Globus pallidus (tissue), 1 donor: Measurements from ENCODE around the gene PLOD2.
A peak's percentile ranks its signal among the peaks of the same experiment; 100 is the strongest.

Experiments used
- DNase-seq: peaks from one replicate; pipeline ENCODE4 v3.0.0-alpha.2; 2015; ENCODE audit warnings: low spot score

The PLOD2 gene

DNA sequence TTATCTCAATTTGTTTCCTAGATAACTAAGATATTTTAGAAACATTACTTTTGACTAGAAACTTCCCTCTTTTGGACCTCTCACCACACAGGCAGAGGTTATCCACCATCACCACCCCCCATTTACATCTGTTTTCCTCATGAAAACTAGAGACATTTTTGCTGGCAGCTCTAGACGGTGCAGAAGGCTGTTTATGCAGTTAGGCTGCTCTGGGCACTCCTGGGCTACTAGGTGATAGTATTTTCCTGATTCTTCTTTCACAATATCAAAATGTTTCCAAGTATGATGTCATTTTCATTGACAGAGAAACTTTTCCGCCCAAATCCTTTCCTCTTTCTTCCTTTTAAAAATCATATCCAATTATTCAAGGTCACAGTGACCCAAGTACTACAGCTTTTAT lies 67.1 kb downstream of the PLOD2 start:
- no peak for DNase-seq

DNA sequence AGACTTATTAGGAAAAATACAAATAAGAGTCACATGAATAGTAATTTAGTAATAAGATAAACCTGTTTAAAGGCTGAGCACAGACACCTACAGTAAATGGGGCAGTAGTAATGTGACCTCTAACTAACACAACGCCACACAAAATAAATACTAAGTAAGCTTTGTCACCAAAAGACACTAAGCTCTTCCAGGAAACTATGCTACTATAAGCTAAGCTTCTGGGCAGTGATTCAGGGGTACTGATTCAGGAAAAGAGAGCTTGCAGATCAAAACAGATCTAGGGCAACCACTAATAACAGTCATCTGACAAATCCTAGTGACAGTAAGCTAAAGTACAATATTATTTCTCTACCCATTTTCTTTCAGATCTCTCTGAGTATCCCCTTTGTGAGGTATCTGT lies 68.8 kb downstream of the PLOD2 start:
- no peak for DNase-seq

DNA sequence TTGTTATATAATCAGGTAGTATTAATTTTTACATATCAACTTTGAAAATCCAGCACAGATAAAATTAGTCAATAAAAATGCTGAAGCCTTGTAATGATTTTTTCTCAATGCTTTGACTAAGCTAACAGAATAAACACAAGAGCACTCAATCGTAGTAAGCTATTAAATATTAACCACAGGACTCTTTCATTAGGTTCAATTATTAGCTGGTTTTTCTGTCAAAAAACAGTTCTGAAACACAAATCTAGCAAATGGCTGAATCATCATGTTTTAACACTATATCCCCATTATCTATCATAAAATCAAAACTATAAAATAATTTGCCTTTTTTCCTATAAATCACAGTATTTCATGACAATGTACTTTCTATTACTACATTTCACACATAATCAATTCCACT lies 69.6 kb downstream of the PLOD2 start:
- no peak for DNase-seq

DNA sequence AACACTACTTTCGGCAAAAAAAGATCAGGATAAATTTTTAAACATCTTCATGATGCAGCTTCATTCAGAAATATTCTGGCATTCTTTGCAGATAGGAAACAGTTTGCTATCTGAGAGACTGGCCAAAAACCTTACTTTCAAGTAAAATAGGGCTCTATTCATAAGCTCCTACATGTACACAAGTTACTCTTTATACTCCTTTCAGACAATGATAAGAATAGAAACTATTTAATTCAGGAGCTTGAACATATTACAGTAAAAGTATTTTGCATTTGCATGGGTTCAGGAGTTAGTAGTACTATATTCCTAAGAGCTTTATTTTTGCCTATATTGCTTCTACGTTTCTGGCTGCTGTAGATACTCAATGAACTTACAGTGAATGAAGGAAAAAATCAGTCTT lies 70.5 kb downstream of the PLOD2 start:
- no peak for DNase-seq

DNA sequence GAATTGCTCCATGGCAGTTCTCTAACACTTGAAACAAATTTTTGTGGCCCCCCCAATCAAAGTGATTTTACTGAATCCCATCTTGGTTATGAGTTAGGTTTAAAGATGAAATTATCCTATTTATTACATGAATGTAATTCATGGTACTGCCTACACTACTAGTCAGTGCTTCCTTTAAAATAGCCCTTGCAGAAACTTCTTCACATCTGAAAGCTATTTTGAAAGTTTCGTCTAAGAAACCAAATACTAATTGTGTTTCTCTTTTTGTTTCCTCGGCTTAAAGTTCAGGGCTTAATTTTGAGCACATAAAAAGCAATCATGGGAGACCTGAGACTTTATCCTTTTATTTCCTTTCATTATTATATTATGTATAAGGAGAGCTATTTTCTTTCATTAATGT lies 72.1 kb downstream of the PLOD2 start:
- DNase-seq, result no peak

DNA sequence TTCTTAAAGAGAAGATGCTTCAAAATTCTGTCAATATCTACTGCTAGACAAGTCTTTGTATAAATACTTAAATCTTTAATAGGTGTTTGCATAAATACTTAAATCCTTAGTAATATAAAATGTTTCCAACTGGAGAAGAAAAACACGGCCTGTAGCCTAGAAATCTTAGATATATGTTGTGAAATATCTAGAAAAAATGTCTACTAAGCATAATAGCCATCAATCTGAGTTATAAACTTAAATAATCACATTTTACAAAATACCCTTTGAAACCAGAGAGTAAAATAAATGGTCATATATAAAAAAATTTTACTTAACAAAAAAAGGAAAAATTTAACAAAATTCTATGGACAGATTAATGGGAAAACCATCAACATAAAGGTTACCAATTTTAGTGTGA lies 73.9 kb downstream of the PLOD2 start:
- DNase-seq, result no peak

DNA sequence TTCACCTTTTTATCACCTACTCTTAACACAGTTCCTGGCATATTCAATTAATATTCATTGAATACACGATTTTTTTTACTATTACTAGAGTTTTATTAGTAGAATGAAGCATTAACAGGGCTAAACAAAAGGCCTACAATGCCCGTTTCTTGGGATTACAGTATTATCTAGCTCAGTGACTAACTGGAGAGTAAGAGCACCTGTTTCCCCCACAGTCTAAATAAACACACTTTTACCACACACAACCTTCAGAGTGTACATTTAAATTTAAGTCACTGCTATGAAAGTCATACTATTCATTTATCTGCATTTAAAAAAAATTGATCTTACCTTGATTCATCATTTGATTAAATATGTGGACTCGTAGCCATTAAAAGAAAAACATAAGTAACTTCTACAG lies 74.8 kb downstream of the PLOD2 start:
- no peak for DNase-seq

DNA sequence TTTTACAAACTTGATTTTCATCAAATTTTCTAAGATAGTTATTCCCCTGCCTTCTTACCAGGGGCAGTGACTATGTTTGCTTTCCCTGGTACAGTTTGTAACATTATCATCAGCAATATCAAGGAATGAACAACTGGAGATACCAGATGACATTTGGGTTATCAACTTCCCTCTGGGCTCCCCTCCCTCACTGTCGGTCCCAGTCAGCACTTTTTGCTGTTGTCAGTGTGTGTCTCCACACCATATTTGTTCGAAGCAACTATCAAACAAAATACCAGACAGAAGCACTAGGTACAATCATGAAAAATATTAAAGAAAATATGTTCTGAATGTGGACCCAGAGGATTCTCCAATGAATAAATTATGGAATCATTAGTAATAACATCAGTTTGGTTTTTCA lies 75.3 kb downstream of the PLOD2 start:
- no peak for DNase-seq

DNA sequence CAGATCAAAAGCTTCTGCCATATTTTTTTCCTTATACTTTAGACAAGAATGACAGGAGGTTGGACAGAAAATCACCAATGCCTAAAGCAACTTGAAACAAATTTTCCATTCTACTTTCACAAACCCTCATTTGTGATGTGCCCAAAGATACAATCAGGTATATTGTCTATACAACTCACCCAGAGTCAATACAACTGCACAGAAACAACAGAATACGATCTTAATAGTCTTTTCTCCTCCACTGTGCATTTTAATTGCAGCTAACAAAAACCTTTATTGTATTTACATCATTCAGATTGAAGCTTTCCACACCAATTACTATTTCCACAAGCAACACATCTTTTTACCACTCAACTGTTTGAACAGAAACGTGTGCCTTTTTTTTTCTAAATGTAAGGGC lies 80.4 kb downstream of the PLOD2 start:
- DNase-seq, result no peak

DNA sequence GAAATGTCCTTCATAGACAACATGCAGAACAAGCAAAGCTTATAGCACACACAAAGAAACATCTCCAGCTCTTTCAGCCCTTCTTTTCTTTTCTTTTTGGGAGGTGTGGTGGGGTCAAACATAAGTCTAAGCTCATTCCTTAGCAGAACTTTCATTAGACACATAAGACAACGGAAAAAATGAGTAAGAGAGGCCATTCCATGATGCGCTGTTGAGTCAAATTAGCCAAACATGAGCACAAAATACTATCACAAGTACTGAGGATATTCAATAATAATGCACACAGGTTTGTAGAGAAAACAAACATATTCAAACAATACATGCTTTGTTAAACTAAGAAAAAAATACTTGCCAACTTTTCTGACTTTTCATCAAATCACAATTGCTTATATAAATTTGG lies 83.0 kb downstream of the PLOD2 start:
- DNase-seq, result no peak

DNA sequence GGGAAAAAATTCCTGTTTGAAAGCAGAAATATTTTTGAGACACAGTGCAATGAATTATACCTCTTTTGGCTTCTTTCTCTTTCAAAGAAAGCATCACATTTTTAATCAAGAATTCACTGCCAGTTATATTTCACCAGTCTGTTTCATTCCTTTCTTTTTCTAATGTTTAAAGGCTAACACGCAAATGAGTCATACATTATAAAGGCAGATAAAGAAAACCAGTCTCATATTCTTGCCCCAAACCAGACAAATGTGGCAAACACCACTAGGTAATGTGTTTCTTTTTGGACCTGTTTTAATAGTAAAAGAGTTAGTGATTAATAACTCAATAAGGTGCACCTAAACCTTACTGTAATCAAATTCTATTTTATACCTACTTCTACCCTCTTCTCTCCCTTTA lies 83.8 kb downstream of the PLOD2 start:
- DNase-seq, result no peak

DNA sequence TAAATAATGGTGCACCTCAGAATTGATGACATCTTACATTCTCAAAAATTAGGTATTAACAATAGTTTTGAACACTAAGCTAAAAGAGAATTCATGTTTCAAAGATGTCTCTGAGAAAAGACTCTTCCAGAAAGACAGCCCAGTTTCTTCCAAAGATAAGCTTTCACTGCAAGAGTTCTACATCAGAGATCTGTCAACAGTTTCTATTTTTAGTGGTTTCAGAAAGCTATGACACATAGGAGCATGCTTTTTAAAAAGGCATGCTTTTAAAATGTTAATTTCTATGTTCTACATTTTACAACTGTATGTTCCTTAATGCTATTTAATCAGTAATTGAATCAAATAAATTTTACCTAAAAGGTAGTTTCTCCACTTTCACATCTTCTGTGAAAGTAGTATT lies 88.2 kb downstream of the PLOD2 start:
- DNase-seq, result no peak

DNA sequence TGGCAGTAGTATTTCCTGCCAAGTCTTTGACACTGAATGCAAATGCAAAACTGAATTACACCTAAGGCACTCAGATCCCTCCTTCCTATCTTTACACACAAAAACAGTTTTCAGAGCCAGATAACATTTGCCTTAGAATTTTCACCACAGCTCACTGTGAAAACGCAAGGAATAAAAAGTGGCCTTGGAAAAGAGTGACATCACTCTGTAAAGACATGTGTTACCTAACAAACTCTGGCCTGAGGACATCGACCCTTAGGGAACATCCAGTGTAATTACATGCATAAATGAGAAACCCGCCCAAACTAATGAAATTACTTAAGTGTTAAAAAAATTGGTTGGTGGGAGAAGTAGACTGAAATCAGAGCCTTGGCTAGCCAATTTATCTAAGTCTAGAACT lies 88.9 kb downstream of the PLOD2 start:
- DNase-seq, result no peak

DNA sequence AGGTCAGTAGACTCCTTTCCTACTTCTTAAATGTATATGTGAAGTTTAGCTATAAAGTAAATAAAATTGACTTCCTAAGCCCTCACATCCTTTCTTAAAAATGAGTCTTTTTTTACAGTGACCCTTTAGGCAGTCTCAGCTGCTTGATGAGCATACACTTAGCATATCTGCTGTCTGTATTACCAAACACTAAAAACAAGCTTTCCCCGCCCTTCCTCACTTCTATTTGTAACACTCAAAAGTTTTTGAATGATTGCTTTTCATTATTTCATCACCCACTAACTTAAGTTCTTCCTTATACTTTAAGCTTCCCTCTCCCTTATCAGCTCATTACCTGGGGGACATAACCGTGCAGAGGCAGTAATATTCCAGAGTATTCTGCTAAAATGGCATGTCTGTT lies 89.4 kb downstream of the PLOD2 start:
- DNase-seq, result no peak

DNA sequence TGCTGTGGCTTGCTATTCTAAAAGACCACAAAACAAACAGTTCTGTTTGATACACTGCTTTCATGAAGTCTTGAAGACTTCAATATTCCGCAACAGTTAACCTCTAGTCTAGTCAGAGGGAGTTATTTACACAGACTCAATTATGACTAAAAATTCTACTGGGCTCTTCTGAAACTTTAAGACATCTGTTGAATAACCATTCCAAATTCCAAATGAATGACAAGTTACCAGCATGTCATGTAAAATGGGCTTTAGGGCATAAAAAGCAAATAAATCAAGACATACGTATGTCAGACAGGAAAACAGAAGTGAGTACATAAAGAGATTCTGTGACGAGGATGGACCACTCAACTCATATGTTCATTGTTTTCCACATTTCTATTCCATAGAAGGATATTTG lies 93.9 kb downstream of the PLOD2 start:
- no peak for DNase-seq

DNA sequence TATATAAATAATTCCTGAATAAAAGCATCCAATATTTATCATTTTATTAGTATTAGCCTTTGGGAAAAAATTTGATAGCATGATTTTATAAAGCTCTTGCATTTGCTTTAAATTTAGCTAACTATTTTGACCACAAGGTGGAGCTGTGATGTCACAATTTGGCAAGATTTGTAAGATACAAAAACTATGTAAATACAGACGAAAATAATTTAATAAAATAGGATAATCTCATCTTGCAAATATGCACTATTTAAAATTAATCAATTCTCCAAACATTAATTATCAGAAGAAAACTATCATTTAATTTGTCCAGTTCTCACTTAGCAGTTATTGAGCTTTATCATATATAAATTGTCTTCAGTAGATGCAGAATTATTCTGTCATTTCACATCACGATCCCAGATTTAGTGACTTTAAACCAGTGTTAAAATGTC lies 95.4 kb downstream of the PLOD2 start:
- peak; percentile 60 for DNase-seq

DNA sequence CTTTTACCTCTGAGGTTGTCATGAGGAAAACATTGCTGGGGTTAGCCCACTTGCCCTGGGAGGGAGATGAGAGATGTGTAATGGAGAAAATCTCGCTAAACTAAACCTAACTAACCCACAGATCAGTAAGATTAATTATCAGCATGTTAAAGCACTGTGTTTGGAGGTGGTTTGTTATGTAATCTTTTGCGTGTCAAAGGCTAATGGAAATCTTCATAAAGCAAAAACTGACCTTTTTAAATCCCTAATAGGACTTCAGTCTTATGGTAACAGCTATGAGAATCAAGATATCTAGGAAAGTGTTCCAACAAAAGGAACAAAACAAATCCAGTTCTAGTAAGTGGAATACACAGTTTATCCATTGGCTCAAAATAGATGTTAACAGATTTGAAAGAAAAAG lies 102.7 kb downstream of the PLOD2 start:
- DNase-seq, result no peak

DNA sequence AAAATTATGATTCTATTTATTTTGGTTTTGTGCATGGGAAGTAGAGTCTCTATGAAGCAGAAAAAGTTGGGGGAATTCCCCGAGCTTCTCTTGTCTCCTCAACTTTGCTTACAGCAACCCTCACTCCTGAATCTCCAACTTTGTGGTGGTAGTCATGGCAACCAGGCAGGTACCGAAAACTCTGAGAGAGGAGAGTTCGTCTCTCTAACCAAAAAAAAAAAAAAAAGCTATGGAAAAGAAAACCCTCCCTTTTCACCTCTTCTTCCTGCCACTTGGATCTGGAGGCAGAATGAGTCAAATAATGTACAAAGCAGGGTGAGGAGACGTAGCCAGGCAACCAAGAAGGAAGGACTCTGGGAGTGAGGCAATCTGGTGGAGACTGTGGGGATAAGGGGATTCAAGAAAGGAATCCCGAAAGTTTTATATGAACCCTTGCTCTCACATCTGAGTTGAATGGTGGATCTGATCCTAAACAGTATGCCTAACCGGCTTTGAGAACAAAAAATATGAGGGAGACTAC lies 108.1 kb downstream of the PLOD2 start:
- DNase-seq, result no peak

DNA sequence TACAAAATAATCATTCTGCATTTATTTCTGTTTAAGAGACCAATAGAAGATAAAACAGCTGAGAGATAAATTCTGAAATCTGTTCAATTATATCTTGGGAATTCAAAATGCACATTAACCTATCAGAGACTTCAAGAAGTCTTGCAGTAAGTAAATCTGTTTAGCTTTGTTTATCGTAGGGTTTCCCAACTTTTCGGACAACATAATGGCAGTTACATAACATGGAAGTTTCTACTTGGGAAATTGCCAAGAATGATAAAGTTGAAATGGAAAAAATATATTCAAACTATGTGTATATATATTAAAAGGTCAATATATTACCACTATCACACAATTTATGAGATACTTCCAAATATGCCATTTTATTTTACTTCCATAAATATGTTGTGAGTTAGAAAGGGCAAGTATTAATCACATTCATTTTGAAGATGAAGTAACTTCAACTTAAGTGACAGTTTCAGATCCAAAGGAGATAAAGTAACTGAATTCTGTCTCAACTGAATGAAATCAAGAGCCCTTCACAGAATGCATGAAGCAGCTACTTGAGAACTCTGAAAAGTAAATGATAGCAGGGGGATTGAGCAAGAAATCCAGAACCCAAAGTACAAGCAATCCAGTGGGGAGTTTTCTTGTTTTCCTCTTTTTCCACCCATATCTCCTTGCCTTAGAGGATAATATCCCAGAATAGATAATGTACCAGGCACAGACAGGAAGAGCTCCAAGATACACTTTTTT lies 108.8 kb downstream of the PLOD2 start:
- DNase-seq, result no peak

DNA sequence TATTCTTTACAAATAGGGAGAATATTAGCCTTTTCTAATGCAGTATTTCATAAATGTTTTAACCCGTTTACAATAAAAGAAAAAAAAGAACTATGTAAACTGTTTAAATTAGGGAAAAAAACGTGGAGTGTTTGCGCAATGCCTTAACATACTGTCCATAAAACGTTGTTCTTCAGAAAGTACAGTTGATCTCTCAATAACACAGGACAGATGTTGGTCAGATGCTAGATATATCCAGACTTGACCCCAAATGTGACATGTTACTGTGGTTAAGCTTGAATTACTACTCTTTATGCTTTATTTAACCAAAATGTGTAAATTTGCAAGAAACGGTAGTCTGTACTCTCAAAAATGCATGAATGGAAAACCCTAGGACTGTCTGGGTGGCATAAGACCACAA lies 110.3 kb downstream of the PLOD2 start:
- no peak for DNase-seq

DNA sequence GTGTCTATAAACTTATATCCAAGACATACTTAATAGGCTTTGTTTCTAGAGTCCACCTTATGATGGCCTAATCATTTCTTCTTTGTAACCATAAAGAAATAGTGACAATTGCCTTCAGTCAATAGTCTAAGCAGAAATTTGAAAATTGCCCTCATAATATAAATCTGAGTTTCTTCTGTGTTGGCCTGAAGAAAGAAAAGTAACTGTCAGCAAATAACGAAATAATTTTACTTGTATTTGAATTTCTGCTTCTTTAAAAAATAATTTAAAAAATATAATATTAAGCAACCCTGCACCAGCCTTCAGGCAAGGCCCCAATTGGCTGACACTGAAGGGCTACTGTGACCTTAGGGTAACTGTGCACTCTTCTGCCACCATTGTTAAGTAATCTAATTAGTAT lies 113.5 kb downstream of the PLOD2 start:
- no peak for DNase-seq

DNA sequence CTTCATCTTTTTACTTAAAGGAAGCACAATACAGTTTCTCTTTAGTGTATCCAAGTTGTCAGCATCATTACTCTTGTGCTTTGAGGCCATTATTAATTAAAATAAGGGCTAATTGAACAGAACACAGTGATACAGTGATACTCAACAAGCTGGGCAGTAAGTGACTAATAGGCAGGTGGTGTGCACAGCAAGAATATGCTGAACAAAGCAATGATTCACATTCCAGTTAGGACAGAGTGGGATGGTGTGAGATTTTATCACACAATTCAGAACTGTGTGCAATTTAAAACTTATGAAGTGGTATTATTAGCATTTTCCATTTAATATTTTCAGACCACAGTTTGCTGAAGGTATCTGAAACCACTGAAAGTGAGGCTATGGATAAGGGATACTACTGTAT lies 116.9 kb downstream of the PLOD2 start:
- DNase-seq, result no peak

DNA sequence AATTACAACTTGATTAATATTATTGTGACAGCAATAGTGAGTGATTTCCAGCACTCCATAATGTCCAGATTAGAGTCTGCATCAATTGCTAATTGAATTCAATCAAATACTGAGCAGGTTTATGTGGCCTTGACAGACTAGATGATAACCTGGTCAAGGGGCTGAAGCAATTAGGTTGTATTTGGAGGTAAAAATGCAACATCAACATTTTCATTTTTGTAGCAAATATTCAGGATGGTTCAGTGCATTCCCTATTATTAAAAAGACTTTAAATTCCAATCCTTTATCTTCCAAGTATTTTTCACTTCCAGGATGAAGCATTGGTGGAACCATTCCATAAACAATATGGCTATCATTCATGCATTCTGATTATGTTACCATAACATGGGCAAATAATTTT lies 120.4 kb downstream of the PLOD2 start:
- DNase-seq, result no peak

DNA sequence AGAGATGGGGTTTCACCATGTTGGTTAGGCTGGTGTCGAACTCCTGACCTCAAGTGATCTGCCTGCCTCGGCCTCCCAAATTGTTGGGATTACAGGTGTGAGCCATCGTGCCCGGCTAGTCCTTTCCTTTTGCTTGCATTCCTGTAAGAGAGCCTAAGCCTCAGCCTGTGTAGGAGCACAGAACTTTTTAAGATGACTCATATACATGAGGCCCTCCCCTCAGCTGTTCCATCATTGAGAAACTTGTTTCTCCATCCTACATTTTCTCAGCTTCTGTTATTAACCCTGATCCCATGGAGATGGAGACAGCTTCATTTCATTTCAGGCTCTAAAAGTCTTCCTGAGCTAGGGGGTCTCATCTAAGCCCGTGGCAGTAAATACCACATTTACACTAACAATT lies 123.3 kb downstream of the PLOD2 start:
- DNase-seq, result no peak
